ENCODE results near the gene AGBL1. TPM values are rescaled to one million over a fixed set of nuclear protein-coding genes. Genes with fewer than 3 reads are reported as not detected.

Gene AGBL1
- polyA plus RNA-seq, 1 donor (not counting 4 experiments of a cell fraction or from before 2014, with no cell fraction given), result not detected

GRCh38 chr15:86201313-86202008, 121.8 kb downstream of the AGBL1 start:
- H3K36me3 ChIP-seq (ENCODE audit: control insufficient read depth in 2 of 2, extremely low read depth in 1 of 2, insufficient read depth in 2 of 2, low read length in 2 of 2), result no peaks in the 10 kb centered on the region
- no peak overlapping the region for H3K4me3 ChIP-seq (ENCODE audit: control insufficient read depth in 2 of 3, extremely low read depth in 1 of 3, insufficient read depth in 2 of 3, low read depth in 1 of 3, low read length in 3 of 3)
- no peak overlapping the region for H2AFZ ChIP-seq (ENCODE audit: control insufficient read depth, low read length)
- no peaks in the 10 kb centered on the region for H3K9me1 ChIP-seq (ENCODE audit: control insufficient read depth, extremely low read depth, insufficient read depth, low read length)
- no peak overlapping the region for H3K4me2 ChIP-seq (ENCODE audit: control insufficient read depth, extremely low read depth, insufficient read depth, low read depth, low read length)
- no peaks in the 10 kb centered on the region for H3K79me2 ChIP-seq (ENCODE audit: control insufficient read depth, insufficient read depth, low read length)
- FAIRE-seq (no peak), DNase-seq (ENCODE audit: low read depth, low spot score) (no peak)
- H3K27me3 ChIP-seq (ENCODE audit: control insufficient read depth, extremely low read depth, insufficient read depth, low read length), result no peaks in the 10 kb centered on the region
- H4K20me1 ChIP-seq (ENCODE audit: control insufficient read depth, extremely low read depth, insufficient read depth, low read length), result no peaks in the 10 kb centered on the region
- no peak overlapping the region for H3K27ac ChIP-seq (ENCODE audit: control insufficient read depth, insufficient read depth, low read length)
- no peak for TF ChIP-seq CTCF (optimal IDR thresholded peaks at IDR 0.05 in 1 of 3, IDR thresholded peaks at IDR 0.05 in 1 of 3, conservative IDR thresholded peaks at IDR 0.05 in 1 of 3; ENCODE audit: extremely low read depth in 1 of 3, insufficient read depth in 2 of 3, low read length in 3 of 3)
- no peak for TF ChIP-seq EZH2 (IDR thresholded peaks at IDR 0.05; ENCODE audit: low read length)
- no peak overlapping the region for H3K9ac ChIP-seq (ENCODE audit: control insufficient read depth, extremely low read depth, insufficient read depth, low read length)
- dilution Hi-C loops (cut with MboI; ENCODE audit: extremely low pct_ligation_motif_present, low sequenced_read_pairs), result no loop called here
- H3K9me3 ChIP-seq (ENCODE audit: control insufficient read depth, low read depth, low read length), result no peaks in the 10 kb centered on the region
- no peaks in the 10 kb centered on the region for H3K4me1 ChIP-seq (ENCODE audit: control insufficient read depth, extremely low read depth, insufficient read depth, low read length)

GRCh38 chr15:86203462-86203861, 123.8 kb downstream of the AGBL1 start:
- Histone ChIP-seq H3K9me3 (ENCODE audit: control insufficient read depth, low read depth, low read length) (no peaks in the 10 kb centered on the region), H3K4me3 (ENCODE audit: control insufficient read depth in 2 of 3, extremely low read depth in 1 of 3, insufficient read depth in 2 of 3, low read depth in 1 of 3, low read length in 3 of 3) (no peak overlapping the region), H3K36me3 (ENCODE audit: control insufficient read depth in 2 of 2, extremely low read depth in 1 of 2, insufficient read depth in 2 of 2, low read length in 2 of 2) (no peaks in the 10 kb centered on the region), H3K27ac (ENCODE audit: control insufficient read depth, insufficient read depth, low read length) (no peak overlapping the region), H3K79me2 (ENCODE audit: control insufficient read depth, insufficient read depth, low read length) (no peaks in the 10 kb centered on the region), H4K20me1 (ENCODE audit: control insufficient read depth, extremely low read depth, insufficient read depth, low read length) (no peaks in the 10 kb centered on the region), H3K9ac (ENCODE audit: control insufficient read depth, extremely low read depth, insufficient read depth, low read length) (no peak overlapping the region), H3K27me3 (ENCODE audit: control insufficient read depth, extremely low read depth, insufficient read depth, low read length) (no peaks in the 10 kb centered on the region), H3K4me2 (ENCODE audit: control insufficient read depth, extremely low read depth, insufficient read depth, low read depth, low read length) (no peak overlapping the region), H3K4me1 (ENCODE audit: control insufficient read depth, extremely low read depth, insufficient read depth, low read length) (no peaks in the 10 kb centered on the region), H3K9me1 (ENCODE audit: control insufficient read depth, extremely low read depth, insufficient read depth, low read length) (no peaks in the 10 kb centered on the region), H2AFZ (ENCODE audit: control insufficient read depth, low read length) (no peak overlapping the region)
- DNase-seq (ENCODE audit: low read depth, low spot score) (no peak), FAIRE-seq (no peak)
- dilution Hi-C loops (cut with MboI; ENCODE audit: extremely low pct_ligation_motif_present, low sequenced_read_pairs), result no loop called here
- no peak for TF ChIP-seq EZH2 (IDR thresholded peaks at IDR 0.05; ENCODE audit: low read length)
- TF ChIP-seq CTCF (optimal IDR thresholded peaks at IDR 0.05 in 1 of 3, IDR thresholded peaks at IDR 0.05 in 1 of 3, conservative IDR thresholded peaks at IDR 0.05 in 1 of 3; ENCODE audit: extremely low read depth in 1 of 3, insufficient read depth in 2 of 3, low read length in 3 of 3), result no peak
